OCI-LY3 (cell line): ENCODE results near the gene FOXO4.

Source experiments
- CTCF ChIP-seq: fragments of 200-600, 300-600 bp; sonication (generic); IDR thresholded peaks from 2 replicates; pipeline ENCODE4 v1.5.1; 2014; ENCODE audit warnings: antibody characterized with exemption, low read length, low read depth
- EZH2phosphoT487 ChIP-seq: fragments of 200-600 bp; shearing (Covaris generic); IDR thresholded peaks from 2 replicates; pipeline ENCODE4 v1.6.1; 2018; ENCODE audit warnings: antibody characterized with exemption, mixed run types, low read depth

GRCh38 chrX:71100581-71101505 is 5.2 kb downstream of the FOXO4 start:
- TF ChIP-seq CTCF (no peak), EZH2phosphoT487 (no peak)
